Astrocyte (in vitro differentiated cells and primary cell): ENCODE measurements around the gene JAML. TPM values are rescaled to one million over a fixed set of nuclear protein-coding genes. Genes with fewer than 3 reads are reported as not detected.
A peak's percentile ranks its signal among the peaks of the same experiment; 100 is the strongest.

ENCODE experiments used
- DNase-seq: peaks from one replicate; pipeline ENCODE4 v3.0.0-alpha.2; 2010; ENCODE audit warnings: low read depth
- FAIRE-seq: peaks from 2 replicates; lab custom pipeline; 2011; peaks lifted over from hg19 to GRCh38; lab: Jason Lieb, UNC
- H2AFZ ChIP-seq: 2 replicates; pipeline ENCODE4 v1.6.0; 2012; ENCODE audit warnings: low read depth, low read length, inconsistent platforms
- H3K27ac ChIP-seq: 2 replicates; pipeline ENCODE4 v1.5.1; 2011; ENCODE audit warnings: low read depth, low read length, inconsistent platforms
- H3K27me3 ChIP-seq: 2 replicates; pipeline ENCODE4 v1.6.0; 2011; ENCODE audit warnings: low read length, inconsistent platforms; ENCODE audit not compliant: insufficient read depth
- H3K36me3 ChIP-seq: 2 replicates; pipeline ENCODE4 v1.5.1; 2011; ENCODE audit warnings: low read length, inconsistent platforms; ENCODE audit not compliant: insufficient read depth
- H3K4me1 ChIP-seq: 2 replicates; pipeline ENCODE4 v1.5.1; 2011; ENCODE audit warnings: low read length, inconsistent platforms; ENCODE audit not compliant: insufficient read depth
- H3K4me2 ChIP-seq: 2 replicates; pipeline ENCODE4 v1.6.0; 2012; ENCODE audit warnings: low read length, inconsistent platforms
- H3K4me3 ChIP-seq: 2 replicates; pipeline ENCODE4 v1.5.1; 2011; ENCODE audit warnings: low read depth, mild to moderate bottlenecking, low read length, inconsistent platforms; ENCODE audit not compliant: insufficient read depth
- H3K79me2 ChIP-seq: 2 replicates; pipeline ENCODE4 v1.6.0; 2012; ENCODE audit warnings: mild to moderate bottlenecking, low read length, inconsistent platforms; ENCODE audit not compliant: insufficient read depth
- H3K9ac ChIP-seq: 2 replicates; pipeline ENCODE4 v1.6.0; 2012; ENCODE audit warnings: mild to moderate bottlenecking, low read length, inconsistent platforms
- H3K9me3 ChIP-seq: 2 replicates; pipeline ENCODE4 v1.5.1; 2012; ENCODE audit warnings: low read depth, mild to moderate bottlenecking, low read length, inconsistent platforms; ENCODE audit not compliant: insufficient read depth
- H4K20me1 ChIP-seq: 2 replicates; pipeline ENCODE4 v1.6.0; 2012; ENCODE audit warnings: low read length, inconsistent platforms; ENCODE audit not compliant: insufficient read depth
- H3K27ac Mint-ChIP-seq: one replicate; pipeline ENCODE4 v1.8.0; 2021; ENCODE audit warnings: mild to moderate bottlenecking, mixed read lengths; ENCODE audit not compliant: unreplicated experiment
- H3K27me3 Mint-ChIP-seq: one replicate; pipeline ENCODE4 v1.8.0; 2021; ENCODE audit warnings: low read depth, mixed read lengths; ENCODE audit not compliant: unreplicated experiment
- H3K36me3 Mint-ChIP-seq: one replicate; pipeline ENCODE4 v1.8.0; 2021; ENCODE audit warnings: low read depth, mixed read lengths; ENCODE audit not compliant: unreplicated experiment
- H3K4me1 Mint-ChIP-seq: one replicate; pipeline ENCODE4 v1.8.0; 2021; ENCODE audit warnings: low read depth, mixed read lengths; ENCODE audit not compliant: unreplicated experiment
- H3K4me3 Mint-ChIP-seq: one replicate; pipeline ENCODE4 v1.8.0; 2021; ENCODE audit warnings: mild to moderate bottlenecking, moderate library complexity, mixed read lengths; ENCODE audit not compliant: unreplicated experiment
- H3K9me3 Mint-ChIP-seq: one replicate; pipeline ENCODE4 v1.8.0; 2021; ENCODE audit warnings: mild to moderate bottlenecking, mixed read lengths; ENCODE audit not compliant: unreplicated experiment
- CTCF ChIP-seq: IDR thresholded peaks from 2 replicates; pipeline ENCODE4 v1.5.1; 2011; ENCODE audit warnings: low read depth, mild to moderate bottlenecking, inconsistent platforms, low read length, moderate library complexity; ENCODE audit not compliant: insufficient read depth
- EZH2 ChIP-seq: IDR thresholded peaks from 2 replicates; pipeline ENCODE4 v1.6.1; 2012; ENCODE audit warnings: mild to moderate bottlenecking, low read length, inconsistent platforms; ENCODE audit not compliant: insufficient read depth
- total RNA-seq: library from RNA; stranded (reverse); gene quantifications from 2 replicates; pipeline ENCODE4 v1.2.1, GENCODE V29; 2021

The JAML gene
- total RNA-seq, 1 donor from 2014 or later = not detected

- H3K4me1 ChIP-seq = peaks cover 12% of the 10 kb centered on the region
- Mint-ChIP-seq H3K27me3 (peaks cover 73% of the 10 kb centered on the region), H3K9me3 (no peaks in the 10 kb centered on the region), H3K27ac (no peak overlapping the region), H3K36me3 (no peaks in the 10 kb centered on the region), H3K4me3 (no peak overlapping the region), H3K4me1 (peaks cover 2% of the 10 kb centered on the region)
- peaks cover 26% of the 10 kb centered on the region for H3K27me3 ChIP-seq
- H3K27ac ChIP-seq = no peak overlapping the region
- FAIRE-seq (no peak), DNase-seq (no peak)
- H3K79me2 ChIP-seq = no peaks in the 10 kb centered on the region
- H3K4me3 ChIP-seq = no peak overlapping the region
- no peak overlapping the region for H3K4me2 ChIP-seq
- H4K20me1 ChIP-seq = no peaks in the 10 kb centered on the region
- H3K36me3 ChIP-seq = no peaks in the 10 kb centered on the region
- TF ChIP-seq EZH2 (no peak), CTCF (no peak)
- H2AFZ ChIP-seq = peak overlapping the region; percentile 40
- H3K9ac ChIP-seq = no peak overlapping the region
- no peaks in the 10 kb centered on the region for H3K9me3 ChIP-seq
Measured at GRCh38 chr11:118148856-118149255, 76.0 kb downstream of the JAML start.

- no peak overlapping the region for H3K4me2 ChIP-seq
- Mint-ChIP-seq H3K27ac (no peak overlapping the region), H3K36me3 (no peaks in the 10 kb centered on the region), H3K4me3 (no peak overlapping the region), H3K27me3 (peaks cover 72% of the 10 kb centered on the region), H3K9me3 (no peaks in the 10 kb centered on the region), H3K4me1 (peaks cover 2% of the 10 kb centered on the region)
- TF ChIP-seq EZH2 (no peak), CTCF (no peak)
- no peaks in the 10 kb centered on the region for H4K20me1 ChIP-seq
- H3K27me3 ChIP-seq = peaks cover 25% of the 10 kb centered on the region
- no peak overlapping the region for H3K27ac ChIP-seq
- H3K9ac ChIP-seq = no peak overlapping the region
- no peak overlapping the region for H2AFZ ChIP-seq
- no peak overlapping the region for H3K4me3 ChIP-seq
- no peaks in the 10 kb centered on the region for H3K9me3 ChIP-seq
- H3K4me1 ChIP-seq = peaks cover 12% of the 10 kb centered on the region
- H3K36me3 ChIP-seq = no peaks in the 10 kb centered on the region
- DNase-seq = no peak
- FAIRE-seq = no peak
- H3K79me2 ChIP-seq = no peaks in the 10 kb centered on the region
Measured at GRCh38 chr11:118148240-118148639, 76.6 kb downstream of the JAML start.

- FAIRE-seq (no peak), DNase-seq (no peak)
- no peak overlapping the region for H3K9ac ChIP-seq
- Mint-ChIP-seq H3K36me3 (no peaks in the 10 kb centered on the region), H3K27me3 (peaks cover 79% of the 10 kb centered on the region), H3K9me3 (no peaks in the 10 kb centered on the region), H3K27ac (no peak overlapping the region), H3K4me1 (peaks cover 2% of the 10 kb centered on the region), H3K4me3 (peak overlapping the region; percentile 37)
- no peak overlapping the region for H3K4me2 ChIP-seq
- no peak overlapping the region for H3K27ac ChIP-seq
- no peak for TF ChIP-seq EZH2
- TF ChIP-seq CTCF = no peak
- H4K20me1 ChIP-seq = no peaks in the 10 kb centered on the region
- no peak overlapping the region for H2AFZ ChIP-seq
- no peaks in the 10 kb centered on the region for H3K36me3 ChIP-seq
- no peak overlapping the region for H3K4me3 ChIP-seq
- peaks cover 10% of the 10 kb centered on the region for H3K4me1 ChIP-seq
- peaks cover 31% of the 10 kb centered on the region for H3K27me3 ChIP-seq
- no peaks in the 10 kb centered on the region for H3K9me3 ChIP-seq
- H3K79me2 ChIP-seq = no peaks in the 10 kb centered on the region
Measured at GRCh38 chr11:118147502-118147901, 77.3 kb downstream of the JAML start.
